ENCODE results near the gene CAMK2N1. TPM values are rescaled to one million over a fixed set of nuclear protein-coding genes. Genes with fewer than 3 reads are reported as not detected.

The CAMK2N1 gene
- not detected in 2 replicates for total RNA-seq (2013; cell fraction: nucleolus; rRNA removed)
- total RNA-seq (2014; rRNA removed) (not detected in 2 replicates), total RNA-seq (2014; rRNA removed; fragmentation: Illumina TruSeq; extraction: Trizol) (not detected in 2 replicates), total RNA-seq (2021) (0.08 and 0.23 TPM in 2 replicates), polyA plus RNA-seq (2011; rRNA removed) (not detected in 2 replicates), polyA plus RNA-seq (2014; fragmentation: Illumina TruSeq; extraction: Trizol) (not detected in 2 replicates), polyA plus RNA-seq (2014; fragmentation: Nextera tagmentation; extraction: Ambion mirVana) (not detected), polyA plus RNA-seq (2014; rRNA removed) (not detected in 2 replicates), polyA plus RNA-seq (2016; fragmentation: Nextera tagmentation; extraction: Ambion mirVana) (not detected), polyA minus RNA-seq (2011; rRNA and poly(A)+ RNA removed) (not detected in 2 replicates), Bru-seq, nascent RNA (percentile 33 among the genes with signal in this experiment), BruChase-seq, experiment 1, labeled RNA remaining after a 6-hour chase (percentile 35 among the genes with signal in this experiment), BruChase-seq, experiment 2, labeled RNA remaining after a 2-hour chase (percentile 23 among the genes with signal in this experiment)
- not detected for polyA plus RNA-seq (2011; ENCODE audit: low read depth)
- not detected in 2 replicates for polyA plus RNA-seq (2011; cell fraction: cytosol; rRNA removed)
- polyA plus RNA-seq (2011; cell fraction: nucleus; rRNA removed): not detected in 2 replicates
- polyA plus RNA-seq (2012): not detected in 2 replicates
- not detected in 2 replicates for polyA minus RNA-seq (2011; cell fraction: cytosol; rRNA and poly(A)+ RNA removed)
- not detected in 2 replicates for polyA minus RNA-seq (2011; cell fraction: nucleus; rRNA and poly(A)+ RNA removed)
- long read RNA-seq, experiment 1: 0 reads
- long read RNA-seq, experiment 2: 0 reads

DNA sequence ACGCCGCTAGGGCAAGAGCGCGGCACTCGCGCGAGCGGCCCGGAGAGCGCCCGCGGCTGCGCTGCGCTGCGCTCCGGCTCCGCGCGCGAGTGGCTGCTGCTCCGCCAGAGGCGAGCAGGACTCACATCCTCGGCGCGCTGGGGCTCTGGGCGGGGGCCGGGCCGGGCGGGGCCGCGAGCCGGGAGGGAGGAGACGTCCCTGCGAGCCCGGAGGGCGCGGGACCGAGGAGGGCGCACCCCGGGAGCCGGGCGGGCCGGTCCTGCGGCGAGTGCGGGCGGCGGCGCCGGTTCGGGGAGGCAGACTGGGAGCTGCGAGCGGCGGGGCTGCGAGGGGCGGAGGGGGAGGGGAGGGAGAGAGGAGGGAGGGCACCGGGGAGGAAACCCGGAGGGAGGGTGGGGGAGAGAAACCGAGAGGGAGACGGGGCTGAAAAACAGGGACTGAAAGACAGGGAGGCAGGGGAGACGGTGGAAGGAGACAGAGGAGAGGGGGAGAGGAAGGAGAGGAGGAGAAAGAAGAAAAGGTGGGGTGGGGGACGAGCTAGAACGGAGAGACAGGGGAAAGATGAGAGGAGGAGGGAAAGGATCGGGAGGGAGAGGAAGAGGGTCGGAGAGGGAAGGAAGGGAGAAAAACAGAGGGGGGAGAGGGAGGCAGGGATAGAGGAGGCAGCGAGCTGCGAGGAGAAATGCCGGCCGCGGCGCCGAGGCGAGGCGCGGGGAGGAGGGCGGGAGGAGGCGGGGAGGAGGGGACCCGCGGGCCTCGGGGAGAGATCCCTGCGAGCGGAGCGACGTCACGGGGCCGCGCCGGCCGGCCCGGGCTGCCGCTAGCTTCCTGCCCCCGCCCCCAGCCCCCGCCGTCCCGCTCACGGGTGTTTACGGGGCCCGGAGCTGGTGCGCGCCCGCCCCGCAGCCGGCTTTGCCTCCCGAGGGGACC lies at the start of gene CAMK2N1:
Gene CAMK2N1, minus strand, starts transcription at position 684 of the 930 bp plus-strand sequence. CDS start 831 bp downstream, outside the sequence.
- Histone ChIP-seq H3K36me3 (ENCODE audit: control insufficient read depth in 2 of 2, insufficient read depth in 2 of 2, low read length in 1 of 2) (no peaks in the 10 kb centered on the region), H3K27ac (ENCODE audit: control insufficient read depth, insufficient read depth) (no peak within 1 kb of the TSS), H3K9ac (ENCODE audit: control insufficient read depth, insufficient read depth, low read length) (no peak within 1 kb of the TSS), H3K79me2 (ENCODE audit: control insufficient read depth, insufficient read depth, low read length) (no peaks in the 10 kb centered on the region), H4K20me1 (ENCODE audit: control insufficient read depth, insufficient read depth) (no peaks in the 10 kb centered on the region), H3K4me3 (no peak within 1 kb of the TSS), H3K27me3 (replicated peaks in 1 of 2; ENCODE audit: control insufficient read depth in 2 of 2, insufficient read depth in 2 of 2, low read length in 1 of 2) (peaks cover 8 to 26% of the 10 kb centered on the region in 2 experiments), H3K4me2 (ENCODE audit: control insufficient read depth, insufficient read depth) (no peak within 1 kb of the TSS), H3K4me1 (ENCODE audit: control insufficient read depth, insufficient read depth, low read length) (no peaks in the 10 kb centered on the region), H3K9me3 (replicated peaks; ENCODE audit: control insufficient read depth, insufficient read depth, low read length) (no peaks in the 10 kb centered on the region), H2AFZ (ENCODE audit: control insufficient read depth, low read depth, low read length) (no peak within 1 kb of the TSS)
- DNase-seq (ENCODE audit: low read depth, low spot score) (no peak), FAIRE-seq (no peak), ATAC-seq (no peak)
- ChIA-PET POLR2A (no interaction called here), CTCF (no interaction called here), SMC1A (ENCODE audit: uncharacterized antibody, unreplicated experiment) (interaction anchor here (0.6 kb wide), 1 partner anchor 153 kb away, joined by 3 read pairs; no protein-coding TSS in a partner anchor), RAD21 (ENCODE audit: unreplicated experiment) (interaction anchor here (1.0 kb wide), 1 partner anchor 9 kb away, joined by 3 read pairs; no protein-coding TSS in a partner anchor)
- in situ Hi-C loops (cut with MboI): no loop called here
- TF ChIP-seq JUND (IDR thresholded peaks at IDR 0.05; ENCODE audit: low read depth, low read length) (no peak), YY1 (IDR thresholded peaks at IDR 0.05; ENCODE audit: low read depth, low read length) (no peak), BMI1 (IDR thresholded peaks at IDR 0.05; ENCODE audit: borderline replicate concordance) (no peak), EZH2 (IDR thresholded peaks at IDR 0.05; ENCODE audit: borderline replicate concordance, control insufficient read depth, low read depth, low read length) (0 out of 2 replicates have a peak, but pooled peaks have one; percentile 85), SMAD1 (IDR thresholded peaks at IDR 0.05; ENCODE audit: low read depth, partially characterized antibody) (no peak)
- TF ChIP-seq, protein P1, sequence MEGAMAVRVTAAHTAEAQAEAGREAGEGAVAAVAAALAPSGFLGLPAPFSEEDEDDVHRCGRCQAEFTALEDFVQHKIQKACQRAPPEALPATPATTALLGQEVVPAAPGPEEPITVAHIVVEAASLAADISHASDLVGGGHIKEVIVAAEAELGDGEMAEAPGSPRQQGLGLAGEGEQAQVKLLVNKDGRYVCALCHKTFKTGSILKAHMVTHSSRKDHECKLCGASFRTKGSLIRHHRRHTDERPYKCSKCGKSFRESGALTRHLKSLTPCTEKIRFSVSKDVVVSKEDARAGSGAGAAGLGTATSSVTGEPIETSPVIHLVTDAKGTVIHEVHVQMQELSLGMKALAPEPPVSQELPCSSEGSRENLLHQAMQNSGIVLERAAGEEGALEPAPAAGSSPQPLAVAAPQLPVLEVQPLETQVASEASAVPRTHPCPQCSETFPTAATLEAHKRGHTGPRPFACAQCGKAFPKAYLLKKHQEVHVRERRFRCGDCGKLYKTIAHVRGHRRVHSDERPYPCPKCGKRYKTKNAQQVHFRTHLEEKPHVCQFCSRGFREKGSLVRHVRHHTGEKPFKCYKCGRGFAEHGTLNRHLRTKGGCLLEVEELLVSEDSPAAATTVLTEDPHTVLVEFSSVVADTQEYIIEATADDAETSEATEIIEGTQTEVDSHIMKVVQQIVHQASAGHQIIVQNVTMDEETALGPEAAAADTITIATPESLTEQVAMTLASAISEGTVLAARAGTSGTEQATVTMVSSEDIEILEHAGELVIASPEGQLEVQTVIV (IDR thresholded peaks at IDR 0.05; ENCODE audit: borderline replicate concordance, partially characterized antibody): no peak
- TF ChIP-seq, protein P2, sequence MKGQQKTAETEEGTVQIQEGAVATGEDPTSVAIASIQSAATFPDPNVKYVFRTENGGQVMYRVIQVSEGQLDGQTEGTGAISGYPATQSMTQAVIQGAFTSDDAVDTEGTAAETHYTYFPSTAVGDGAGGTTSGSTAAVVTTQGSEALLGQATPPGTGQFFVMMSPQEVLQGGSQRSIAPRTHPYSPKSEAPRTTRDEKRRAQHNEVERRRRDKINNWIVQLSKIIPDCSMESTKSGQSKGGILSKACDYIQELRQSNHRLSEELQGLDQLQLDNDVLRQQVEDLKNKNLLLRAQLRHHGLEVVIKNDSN (IDR thresholded peaks at IDR 0.05; ENCODE audit: borderline replicate concordance, extremely low read length, insufficient read depth, low read depth, low read length): no peak
- no TSS peak for BruUV-seq (replicated peaks)
- intact Hi-C loops (cut with micrococcal nuclease; ENCODE audit: unreplicated experiment): no loop called here
- WGBS (ENCODE audit: insufficient coverage, insufficient replicate concordance, low lambda C conversion rate, missing lambda C conversion rate): 5% methylated on average over 34 of the region's 104 CpGs
